OCI-LY1 (cell line): Measurements from ENCODE around the gene UNC5A.

ENCODE experiments used
- H2AFZ ChIP-seq: fragments of 200-600 bp; sonication (generic), shearing (Covaris generic); 2 replicates; pipeline ENCODE4 v1.6.0; 2014; ENCODE audit warnings: antibody characterized with exemption, mild to moderate bottlenecking, low read length
- H3F3A ChIP-seq: fragments of 200-600 bp; sonication (generic), shearing (Covaris generic); 2 replicates; pipeline ENCODE4 v1.6.0; 2014; ENCODE audit warnings: mild to moderate bottlenecking, antibody characterized with exemption, low read length, moderate library complexity; ENCODE audit not compliant: insufficient read depth
- H3K27ac ChIP-seq: fragments of 200-600 bp; sonication (generic); 2 replicates; pipeline ENCODE4 v1.5.1; 2014; ENCODE audit warnings: low read length, mixed run types, mild to moderate bottlenecking, low read depth; ENCODE audit not compliant: poor library complexity, severe bottlenecking
- H3K27me3 ChIP-seq: fragments of 200-600 bp; sonication (generic); 2 replicates; pipeline ENCODE4 v1.6.0; 2014; ENCODE audit warnings: antibody characterized with exemption, mild to moderate bottlenecking, low read length, moderate library complexity; ENCODE audit not compliant: insufficient read depth
- H3K36me3 ChIP-seq: fragments of 200-600 bp; sonication (generic); 2 replicates; pipeline ENCODE4 v1.6.1; 2014; ENCODE audit warnings: mild to moderate bottlenecking, antibody characterized with exemption, low read length, moderate library complexity, mixed read lengths; ENCODE audit not compliant: insufficient read depth
- H3K4me1 ChIP-seq: fragments of 200-600 bp; sonication (generic); 2 replicates; pipeline ENCODE4 v1.5.1; 2014; ENCODE audit warnings: mild to moderate bottlenecking, low read length, moderate library complexity; ENCODE audit not compliant: insufficient read depth, severe bottlenecking
- H3K4me2 ChIP-seq: fragments of 200-600 bp; sonication (generic), shearing (Covaris generic); 2 replicates; pipeline ENCODE4 v1.6.1; 2014; ENCODE audit warnings: low read length
- H3K4me3 ChIP-seq: fragments of 200-600 bp; sonication (generic); 2 replicates; pipeline ENCODE4 v1.5.1; 2014; ENCODE audit warnings: low read length, low read depth, mild to moderate bottlenecking, mixed read lengths; ENCODE audit not compliant: poor library complexity, severe bottlenecking
- H3K79me2 ChIP-seq: fragments of 200-600 bp; shearing (Covaris generic); 2 replicates; pipeline ENCODE4 v1.6.1; 2016; ENCODE audit warnings: mixed run types, low read length, mixed read lengths; ENCODE audit not compliant: insufficient read depth
- H3K9ac ChIP-seq: fragments of 200-600 bp; sonication (generic), shearing (Covaris generic); 2 replicates; pipeline ENCODE4 v1.6.1; 2014; ENCODE audit warnings: mild to moderate bottlenecking, low read length, mixed read lengths
- H3K9me2 ChIP-seq: fragments of 200-600 bp; sonication (generic), shearing (Covaris generic); 2 replicates; pipeline ENCODE4 v1.6.1; 2014; ENCODE audit warnings: low read depth, mild to moderate bottlenecking, low read length, mixed read lengths
- H3K9me3 ChIP-seq: fragments of 200-600 bp; shearing (Covaris generic); 2 replicates; pipeline ENCODE4 v1.6.1; 2014; ENCODE audit warnings: low read length, mixed read lengths
- H4K20me1 ChIP-seq: fragments of 200-600 bp; sonication (generic), shearing (Covaris generic); 2 replicates; pipeline ENCODE4 v1.6.0; 2016; ENCODE audit warnings: mild to moderate bottlenecking, low read length; ENCODE audit not compliant: insufficient read depth
- EZH2 ChIP-seq: fragments of 200-600 bp; sonication (generic), shearing (Covaris generic); IDR thresholded peaks from 2 replicates; pipeline ENCODE4 v1.8.0; 2017; ENCODE audit warnings: borderline replicate concordance, mixed run types, mild to moderate bottlenecking, antibody characterized with exemption, low read length, moderate library complexity, mixed read lengths
- TF ChIP-seq, protein P1 (sequence below): fragments of 200-600 bp; sonication (generic), shearing (Covaris generic); IDR thresholded peaks from 2 replicates; pipeline ENCODE4 v1.5.1; 2017; ENCODE audit warnings: mild to moderate bottlenecking, antibody characterized with exemption, low read length, moderate library complexity, mixed read lengths

The UNC5A gene

DNA sequence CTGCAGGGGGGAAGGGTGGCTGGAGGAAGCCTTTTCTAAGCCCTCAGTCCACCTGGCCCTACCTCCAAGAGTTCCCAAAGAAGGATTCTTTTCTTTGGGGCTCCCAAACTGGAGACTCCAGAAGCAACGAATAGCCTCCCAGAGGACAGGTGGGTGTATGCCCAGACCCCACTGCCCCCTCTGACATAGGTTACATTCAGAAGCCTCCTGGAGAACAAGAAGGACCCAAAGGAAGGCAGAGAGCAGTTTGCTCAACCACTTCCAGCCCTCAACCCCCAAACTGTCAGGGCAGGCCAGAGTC, 78.5 kb downstream of the UNC5A start:
- TF ChIP-seq, protein P1, sequence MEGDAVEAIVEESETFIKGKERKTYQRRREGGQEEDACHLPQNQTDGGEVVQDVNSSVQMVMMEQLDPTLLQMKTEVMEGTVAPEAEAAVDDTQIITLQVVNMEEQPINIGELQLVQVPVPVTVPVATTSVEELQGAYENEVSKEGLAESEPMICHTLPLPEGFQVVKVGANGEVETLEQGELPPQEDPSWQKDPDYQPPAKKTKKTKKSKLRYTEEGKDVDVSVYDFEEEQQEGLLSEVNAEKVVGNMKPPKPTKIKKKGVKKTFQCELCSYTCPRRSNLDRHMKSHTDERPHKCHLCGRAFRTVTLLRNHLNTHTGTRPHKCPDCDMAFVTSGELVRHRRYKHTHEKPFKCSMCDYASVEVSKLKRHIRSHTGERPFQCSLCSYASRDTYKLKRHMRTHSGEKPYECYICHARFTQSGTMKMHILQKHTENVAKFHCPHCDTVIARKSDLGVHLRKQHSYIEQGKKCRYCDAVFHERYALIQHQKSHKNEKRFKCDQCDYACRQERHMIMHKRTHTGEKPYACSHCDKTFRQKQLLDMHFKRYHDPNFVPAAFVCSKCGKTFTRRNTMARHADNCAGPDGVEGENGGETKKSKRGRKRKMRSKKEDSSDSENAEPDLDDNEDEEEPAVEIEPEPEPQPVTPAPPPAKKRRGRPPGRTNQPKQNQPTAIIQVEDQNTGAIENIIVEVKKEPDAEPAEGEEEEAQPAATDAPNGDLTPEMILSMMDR, result no peak
- TF ChIP-seq EZH2, result no peak
- no peak overlapping the region for H3K4me3 ChIP-seq
- no peaks in the 10 kb centered on the region for H3F3A ChIP-seq
- no peaks in the 10 kb centered on the region for H3K4me1 ChIP-seq
- no peaks in the 10 kb centered on the region for H3K9me2 ChIP-seq
- no peaks in the 10 kb centered on the region for H3K36me3 ChIP-seq
- H3K27me3 ChIP-seq, result no peaks in the 10 kb centered on the region; the same call in 1 of the 2 replicates
- H3K4me2 ChIP-seq, result no peak overlapping the region
- no peak overlapping the region for H2AFZ ChIP-seq
- no peaks in the 10 kb centered on the region for H3K79me2 ChIP-seq
- H4K20me1 ChIP-seq, result no peaks in the 10 kb centered on the region
- no peak overlapping the region for H3K27ac ChIP-seq
- no peaks in the 10 kb centered on the region for H3K9me3 ChIP-seq
- no peak overlapping the region for H3K9ac ChIP-seq

DNA sequence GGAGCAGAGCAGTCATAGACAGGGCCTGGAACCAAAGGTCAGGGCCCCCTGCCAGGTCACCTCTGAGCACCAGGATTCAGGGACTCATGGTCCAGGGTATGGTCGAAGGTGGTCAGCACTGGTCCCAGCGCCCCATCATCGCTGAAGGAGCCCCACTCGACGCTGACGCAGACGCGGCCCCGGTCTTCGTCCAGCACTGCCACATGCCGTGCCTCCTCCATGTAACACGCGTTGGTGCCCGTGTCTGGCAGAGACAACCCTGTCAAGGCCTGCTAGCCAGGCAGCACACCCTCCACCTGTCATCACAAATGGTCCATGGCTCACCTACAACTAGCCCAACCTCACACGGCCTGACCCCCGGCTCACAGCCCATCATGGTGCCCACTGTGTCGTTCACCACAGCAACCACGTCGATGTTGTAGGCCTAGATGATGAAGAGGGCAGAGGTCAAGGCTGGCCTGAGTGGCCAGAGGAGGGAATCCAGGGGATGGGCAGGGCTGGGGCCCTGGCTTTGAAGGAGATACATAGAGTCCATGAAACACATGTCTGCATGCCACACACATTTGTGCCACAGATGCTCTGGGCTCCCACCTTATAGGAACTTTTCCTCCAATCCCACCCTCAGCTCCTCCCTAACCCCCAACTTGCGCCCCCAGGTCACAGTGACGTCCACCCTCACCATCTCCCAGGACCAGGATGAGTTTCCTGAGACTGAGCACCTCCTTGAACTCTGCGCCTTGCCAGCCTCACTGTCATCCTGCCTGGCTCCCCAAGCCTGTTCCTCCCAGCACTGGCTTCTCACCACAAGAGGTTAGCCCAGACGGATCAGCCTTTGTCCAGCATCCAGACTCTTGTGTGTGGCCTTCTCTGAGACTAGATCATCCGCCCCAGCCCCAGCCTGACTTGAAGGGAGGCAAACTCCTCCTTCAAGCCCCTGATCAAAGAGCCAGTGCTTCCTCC, 79.2 kb downstream of the UNC5A start:
- Histone ChIP-seq H3K9ac (no peak overlapping the region), H3K4me2 (no peak overlapping the region), H4K20me1 (no peaks in the 10 kb centered on the region)

DNA sequence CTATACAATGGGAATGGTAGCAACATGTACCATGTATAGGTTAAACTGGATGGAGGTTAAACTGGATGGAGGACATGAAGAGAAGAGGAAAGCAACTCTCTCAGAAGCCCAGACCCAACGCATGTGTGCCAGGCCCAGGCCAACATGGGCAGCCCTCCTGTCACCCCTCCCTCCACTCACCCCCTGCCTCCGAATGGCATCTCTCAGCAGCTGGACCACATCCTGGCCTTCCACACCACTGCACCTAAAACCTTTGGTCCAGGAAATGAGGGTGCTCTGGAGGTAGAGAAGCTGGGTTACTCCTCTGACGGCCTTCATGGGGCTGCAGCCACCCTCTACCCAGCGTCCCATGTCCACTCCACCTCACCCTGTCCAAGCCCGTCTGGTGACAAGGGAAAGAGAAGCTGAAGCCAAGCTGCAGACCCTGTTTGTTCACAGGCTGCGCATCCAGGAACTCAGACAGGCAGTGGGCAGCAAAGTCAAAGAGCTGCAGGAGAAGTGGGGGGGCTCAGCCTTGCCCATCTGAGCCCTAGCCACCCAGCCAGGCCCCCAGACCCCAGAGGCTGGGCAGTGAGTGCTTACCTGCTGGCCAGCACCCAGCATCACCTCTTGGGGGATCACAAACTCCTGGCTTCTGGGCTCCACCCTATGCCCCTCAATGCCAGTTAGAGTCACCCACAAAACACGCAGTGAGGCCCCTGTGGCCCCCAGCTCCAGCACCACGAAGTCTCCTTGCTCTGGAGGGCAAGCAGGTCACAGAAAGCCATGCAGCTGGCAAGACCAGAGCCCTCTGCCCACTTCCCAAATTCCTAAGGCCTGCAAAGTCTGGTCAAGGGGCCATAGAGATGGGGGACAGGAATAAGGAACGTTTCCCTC, 80.3 kb downstream of the UNC5A start:
- TF ChIP-seq, protein P1, result no peak
- TF ChIP-seq EZH2, result no peak
- H3K36me3 ChIP-seq, result no peaks in the 10 kb centered on the region

More for the DNA sequence above, 79.2 kb downstream of the UNC5A start:
- Histone ChIP-seq H3F3A (no peaks in the 10 kb centered on the region), H3K4me3 (no peak overlapping the region), H3K9me2 (no peaks in the 10 kb centered on the region), H3K79me2 (no peaks in the 10 kb centered on the region), H3K27ac (no peak overlapping the region), H3K27me3 (no peaks in the 10 kb centered on the region; the same call in 1 of the 2 replicates), H3K36me3 (no peaks in the 10 kb centered on the region), H3K4me1 (no peaks in the 10 kb centered on the region), H3K9me3 (no peaks in the 10 kb centered on the region), H2AFZ (no peak overlapping the region)
- TF ChIP-seq, protein P1, result no peak
- TF ChIP-seq EZH2, result no peak

More for the DNA sequence above, 80.3 kb downstream of the UNC5A start:
- Histone ChIP-seq H3K79me2 (no peaks in the 10 kb centered on the region), H3K27ac (no peak overlapping the region), H3K9me2 (no peaks in the 10 kb centered on the region), H4K20me1 (no peaks in the 10 kb centered on the region), H3K4me1 (no peaks in the 10 kb centered on the region), H3K4me2 (no peak overlapping the region), H3K9ac (no peak overlapping the region), H2AFZ (no peak overlapping the region), H3K27me3 (no peaks in the 10 kb centered on the region; the same call in 1 of the 2 replicates), H3K4me3 (no peak overlapping the region), H3K9me3 (no peaks in the 10 kb centered on the region), H3F3A (no peaks in the 10 kb centered on the region)
